WTC11 (cell line): ENCODE data around the gene EIF1AD. TPM values are rescaled to one million over a fixed set of nuclear protein-coding genes. Genes with fewer than 3 reads are reported as not detected.
A peak's percentile ranks its signal among the peaks of the same experiment; 100 is the strongest.

ENCODE experiments used
- ATAC-seq: fragments of 200-7000 bp; cut with Tn5 transposase; 2 replicates; pipeline ENCODE4 v1.10.0; 2021; ENCODE audit warnings: mild to moderate bottlenecking, moderate library complexity
- CTCF ChIA-PET: fragments of 300-600 bp; sonication (Branson Sonifier 250); formaldehyde crosslinking; loops from one replicate; lab custom pipeline; 2021; ENCODE audit warnings: antibody characterized with exemption; lab: Charles Lee
- POLR2A ChIA-PET: fragments of 350-600 bp; sonication (Branson Sonifier 250); formaldehyde crosslinking; loops from one replicate; lab custom pipeline; 2021; ENCODE audit warnings: antibody characterized with exemption; lab: Charles Lee
- DNase-seq: peaks from one replicate; pipeline ENCODE4 v3.0.0; 2021; ENCODE audit warnings: low spot score
- H3K27ac Mint-ChIP-seq: 2 replicates; pipeline ENCODE4 v1.8.0; 2021; ENCODE audit warnings: mixed read lengths
- H3K27me3 Mint-ChIP-seq: 2 replicates; pipeline ENCODE4 v1.8.0; 2021; ENCODE audit warnings: low read depth, mild to moderate bottlenecking, moderate library complexity, mixed read lengths
- H3K36me3 Mint-ChIP-seq: 2 replicates; pipeline ENCODE4 v1.8.0; 2021; ENCODE audit warnings: mixed read lengths
- H3K4me1 Mint-ChIP-seq: 2 replicates; pipeline ENCODE4 v1.8.0; 2022; ENCODE audit warnings: mixed read lengths
- H3K4me3 Mint-ChIP-seq: 2 replicates; pipeline ENCODE4 v1.8.0; 2021; ENCODE audit warnings: mild to moderate bottlenecking, moderate library complexity, mixed read lengths
- H3K9me3 Mint-ChIP-seq: 2 replicates; pipeline ENCODE4 v1.8.0; 2021; ENCODE audit warnings: mixed read lengths
- AFF4 ChIP-seq: sonication (generic); formaldehyde crosslinking; IDR thresholded peaks from 2 replicates; pipeline ENCODE4 v1.8.1; 2023; ENCODE audit warnings: mild to moderate bottlenecking, missing genetic modification reagents, borderline replicate concordance
- CTCF ChIP-seq: fragments of 200-600 bp; IDR thresholded peaks from 2 replicates; pipeline ENCODE4 v1.8.0; 2022; ENCODE audit warnings: antibody characterized with exemption
- E2F4 ChIP-seq: sonication (generic); formaldehyde crosslinking; IDR thresholded peaks from 2 replicates; pipeline ENCODE4 v1.8.1; 2022; ENCODE audit warnings: low read depth, mild to moderate bottlenecking, moderate library complexity, missing genetic modification reagents, borderline replicate concordance
- EMX1 ChIP-seq: fragments of 250-450 bp; sonication (Bioruptor Pico); IDR thresholded peaks from 2 replicates; pipeline ENCODE4 v1.8.0; 2021; ENCODE audit warnings: mild to moderate bottlenecking
- ETV6 ChIP-seq: sonication (generic); formaldehyde crosslinking; IDR thresholded peaks from 2 replicates; pipeline ENCODE4 v1.8.1; 2022; ENCODE audit warnings: mild to moderate bottlenecking, missing genetic modification reagents
- FOXJ3 ChIP-seq: sonication (generic); formaldehyde crosslinking; IDR thresholded peaks from 2 replicates; pipeline ENCODE4 v1.9.0; 2021; ENCODE audit warnings: missing genetic modification reagents, mild to moderate bottlenecking, borderline replicate concordance
- GRHL2 ChIP-seq: fragments of 250-450 bp; sonication (Bioruptor Pico); IDR thresholded peaks from 2 replicates; pipeline ENCODE4 v1.8.0; 2022; ENCODE audit warnings: mild to moderate bottlenecking, moderate library complexity; ENCODE audit not compliant: insufficient replicate concordance, severe bottlenecking
- IRF1 ChIP-seq: sonication (generic); formaldehyde crosslinking; IDR thresholded peaks from 2 replicates; pipeline ENCODE4 v1.8.0; 2023; ENCODE audit warnings: missing genetic modification reagents
- JAZF1 ChIP-seq: fragments of 250-450 bp; sonication (Bioruptor Pico); IDR thresholded peaks from 2 replicates; pipeline ENCODE4 v1.9.0; 2021; ENCODE audit warnings: moderate library complexity, mild to moderate bottlenecking, inconsistent platforms
- MYBL2 ChIP-seq: sonication (generic); formaldehyde crosslinking; IDR thresholded peaks from 2 replicates; pipeline ENCODE4 v1.8.1; 2023; ENCODE audit warnings: mild to moderate bottlenecking, moderate library complexity, missing genetic modification reagents
- NFYB ChIP-seq: sonication (generic); formaldehyde crosslinking; conservative IDR thresholded peaks from 2 replicates; pipeline ENCODE4 v1.8.0; 2022; ENCODE audit warnings: low read depth, missing genetic modification reagents
- TCF7 ChIP-seq: sonication (generic); formaldehyde crosslinking; IDR thresholded peaks from 2 replicates; pipeline ENCODE4 v1.8.0; 2022; ENCODE audit warnings: mild to moderate bottlenecking, low read depth, missing genetic modification reagents, moderate library complexity
- TP53 ChIP-seq: sonication (generic); formaldehyde crosslinking; IDR thresholded peaks from 2 replicates; pipeline ENCODE4 v1.8.1; 2023; ENCODE audit warnings: mild to moderate bottlenecking, missing genetic modification reagents
- USF1 ChIP-seq: sonication (generic); formaldehyde crosslinking; IDR thresholded peaks from 2 replicates; pipeline ENCODE4 v1.8.0; 2022; ENCODE audit warnings: mild to moderate bottlenecking, missing genetic modification reagents
- ZNF219 ChIP-seq: sonication (generic); formaldehyde crosslinking; IDR thresholded peaks from 2 replicates; pipeline ENCODE4 v1.8.0; 2023; ENCODE audit warnings: missing genetic modification reagents, mild to moderate bottlenecking, borderline replicate concordance
- ZNF423 ChIP-seq: fragments of 250-450 bp; sonication (Bioruptor Pico); IDR thresholded peaks from 2 replicates; pipeline ENCODE4 v2.1.2; 2022; ENCODE audit warnings: mild to moderate bottlenecking, moderate library complexity
- ZNF532 ChIP-seq: fragments of 250-450 bp; sonication (Bioruptor Pico); IDR thresholded peaks from 2 replicates; pipeline ENCODE4 v1.9.0; 2021; ENCODE audit warnings: mild to moderate bottlenecking, borderline replicate concordance
- total RNA-seq: library from RNA; stranded (reverse); gene quantifications from 3 replicates; pipeline ENCODE4 v1.2.3, GENCODE V29; 2021

The EIF1AD gene
- total RNA-seq, 1 experiment from 2014 or later = 37.6 TPM

- TF ChIP-seq FOXJ3 (CRISPR knock-in tag) (no peak), E2F4 (CRISPR knock-in tag) (no peak), USF1 (CRISPR knock-in tag) (no peak), NFYB (CRISPR knock-in tag) (no peak)
Measured at GRCh38 chr11:66004186-66004585, 2.2 kb upstream of the EIF1AD start (continued).

GRCh38 chr11:66003291-66003690 is 1.3 kb upstream of the EIF1AD start:
- peak overlapping the region; percentile 96 for H3K4me3 Mint-ChIP-seq
- no peak for TF ChIP-seq ZNF423 (CRISPR knock-in tag)
- no peak for TF ChIP-seq TP53 (CRISPR knock-in tag)
- TF ChIP-seq IRF1 (CRISPR knock-in tag) = no peak
- TF ChIP-seq TCF7 (CRISPR knock-in tag) = no peak
- no peak for TF ChIP-seq ZNF532 (CRISPR knock-in tag)
- TF ChIP-seq ETV6 (CRISPR knock-in tag) = no peak
- TF ChIP-seq GRHL2 (CRISPR knock-in tag) = no peak
- TF ChIP-seq JAZF1 (CRISPR knock-in tag) = no peak
- TF ChIP-seq MYBL2 (CRISPR knock-in tag) = no peak
- TF ChIP-seq ZNF219 (CRISPR knock-in tag) = no peak
- no peak for TF ChIP-seq CTCF
- no peak for TF ChIP-seq AFF4 (CRISPR knock-in tag)
- no peak for TF ChIP-seq EMX1
- H3K27me3 Mint-ChIP-seq = no peaks in the 10 kb centered on the region
- ATAC-seq (no peak), DNase-seq (no peak)
- H3K4me1 Mint-ChIP-seq = peaks cover 21% of the 10 kb centered on the region
- peaks cover 40% of the 10 kb centered on the region for H3K36me3 Mint-ChIP-seq
- ChIA-PET CTCF (interaction anchor here (0.8 to 1.5 kb wide), 6 partner anchors 8 to 144 kb away, joined by 4 to 10 read pairs (median 8); partner anchors contain the start of genes CFL1 and CST6), POLR2A (no interaction called here)
- no peaks in the 10 kb centered on the region for H3K9me3 Mint-ChIP-seq
- 0 out of 2 replicates have a peak overlapping the region, but pooled peaks have one; percentile 67 for H3K27ac Mint-ChIP-seq
